ENCODE measurements around the gene PPFIA3. TPM values are rescaled to one million over a fixed set of nuclear protein-coding genes. Genes with fewer than 3 reads are reported as not detected.

The PPFIA3 gene
- total RNA-seq, 4 donors from 2014 or later: 1.9 to 4.1 (median 3.0) TPM

DNA sequence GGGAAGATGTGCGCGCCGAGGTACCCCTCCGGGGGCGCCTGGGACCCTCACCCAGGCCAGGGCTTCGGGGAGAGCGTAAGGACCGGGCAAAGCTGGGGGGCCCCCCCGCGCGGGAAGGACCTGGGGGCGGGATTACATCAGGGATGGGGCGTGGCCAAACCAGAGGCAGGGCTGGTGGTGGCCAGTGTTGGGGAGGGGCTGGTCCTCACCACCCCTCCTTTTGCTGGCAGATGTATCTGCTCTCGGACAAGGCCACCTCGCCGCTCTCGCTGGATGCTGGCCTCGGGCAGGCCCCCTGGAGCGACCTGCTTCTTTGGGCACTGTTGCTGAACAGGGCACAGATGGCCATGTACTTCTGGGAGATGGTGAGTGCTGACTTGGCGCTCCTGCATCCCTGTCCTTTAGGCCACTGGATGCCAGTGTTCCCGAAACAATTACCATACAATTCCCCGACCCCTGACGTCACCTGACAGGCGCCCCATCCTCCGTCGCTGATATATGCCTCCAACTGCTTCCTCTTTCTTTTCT is 63.6 kb downstream of the PPFIA3 start:
- no peak overlapping the region for H3K4me3 ChIP-seq
- in situ Hi-C loops (cut with MboI; ENCODE audit: low sequenced_read_pairs in 4 of 4) (no loop called here), intact Hi-C loops (cut with DNase I; ENCODE audit: low total_unique reads) (no loop called here)
- H3K9me3 ChIP-seq: no peaks in the 10 kb centered on the region
- no peaks in the 10 kb centered on the region for H3K27me3 ChIP-seq
- no peak for TF ChIP-seq CTCF (IDR thresholded peaks at IDR 0.05 in 4 of 5, conservative IDR thresholded peaks at IDR 0.05 in 1 of 5)
- no peak for TF ChIP-seq POLR2A (IDR thresholded peaks at IDR 0.05)
- no peak for DNase-seq
- peaks cover 0 to 44% of the 10 kb centered on the region in 2 donors for H3K36me3 ChIP-seq
- no peak overlapping the region for H3K27ac ChIP-seq
- no peaks in the 10 kb centered on the region for H3K4me1 ChIP-seq
- ATAC-seq: no peak

DNA sequence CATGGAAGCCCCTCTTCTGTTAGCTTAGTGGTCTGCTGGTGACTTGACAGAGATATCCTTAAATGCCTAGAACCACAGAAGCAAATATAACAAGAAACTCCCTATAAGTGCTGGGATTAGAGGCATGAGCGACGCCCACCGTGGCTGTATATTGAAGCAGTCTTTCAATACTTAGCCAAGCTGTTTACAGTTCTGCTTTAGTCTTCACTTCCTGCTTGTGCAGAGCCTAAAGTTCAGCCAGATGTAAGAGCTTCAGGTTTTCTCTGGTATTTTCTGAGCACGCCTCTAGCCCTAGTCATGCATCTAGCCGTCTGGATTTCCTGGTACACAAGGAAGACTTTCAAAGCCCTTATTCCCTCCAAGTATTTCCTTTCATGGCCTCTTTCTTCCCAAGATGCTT is 66.8 kb downstream of the PPFIA3 start:
- in situ Hi-C loops (cut with MboI; ENCODE audit: low sequenced_read_pairs in 4 of 4) (no loop called here), intact Hi-C loops (cut with DNase I; ENCODE audit: low total_unique reads) (no loop called here)
- TF ChIP-seq CTCF (IDR thresholded peaks at IDR 0.05 in 4 of 5, conservative IDR thresholded peaks at IDR 0.05 in 1 of 5) (no peak), POLR2A (IDR thresholded peaks at IDR 0.05) (no peak)
- no peak for ATAC-seq
- Histone ChIP-seq H3K4me1 (no peaks in the 10 kb centered on the region), H3K27me3 (no peaks in the 10 kb centered on the region), H3K4me3 (no peak overlapping the region), H3K36me3 (peaks cover 0 to 71% of the 10 kb centered on the region in 2 donors), H3K9me3 (no peaks in the 10 kb centered on the region), H3K27ac (no peak overlapping the region)
- DNase-seq: no peak

- Histone ChIP-seq H3K27me3 (no peaks in the 10 kb centered on the region), H3K9me3 (no peaks in the 10 kb centered on the region), H3K36me3 (peaks cover 0 to 78% of the 10 kb centered on the region in 2 donors), H3K4me1 (no peaks in the 10 kb centered on the region), H3K27ac (peak overlapping the region in 1 of 4 donors; percentile 33), H3K4me3 (no peak overlapping the region)
- DNase-seq: no peak
- intact Hi-C loops (cut with DNase I; ENCODE audit: low total_unique reads): no loop called here
- no peak for ATAC-seq
- in situ Hi-C loops (cut with MboI; ENCODE audit: low sequenced_read_pairs in 4 of 4): no loop called here
- TF ChIP-seq POLR2A (IDR thresholded peaks at IDR 0.05) (no peak), CTCF (IDR thresholded peaks at IDR 0.05 in 4 of 5, conservative IDR thresholded peaks at IDR 0.05 in 1 of 5) (no peak)
Measured at GRCh38 chr19:49188626-49189200, 69.4 kb downstream of the PPFIA3 start.

DNA sequence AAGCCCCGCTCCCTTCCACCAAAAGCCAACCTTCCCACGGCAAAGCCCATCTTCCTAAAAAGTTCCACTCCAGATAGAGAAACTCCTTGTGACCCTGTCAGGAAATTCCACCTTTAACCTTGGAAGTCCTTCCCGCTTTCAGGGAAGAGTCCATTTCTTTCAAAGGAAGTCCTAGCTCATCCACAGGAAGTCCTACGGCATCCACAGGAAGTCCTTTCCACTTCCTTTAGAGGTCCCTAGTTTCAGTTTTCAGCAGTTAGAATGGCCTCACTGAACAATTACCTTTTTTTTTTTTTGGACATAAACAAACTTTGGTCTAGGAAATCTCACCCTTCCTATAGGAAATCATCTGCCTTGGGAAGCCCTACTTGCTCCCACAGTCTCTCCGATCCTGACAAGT is 69.9 kb downstream of the PPFIA3 start:
- intact Hi-C loops (cut with DNase I; ENCODE audit: low total_unique reads) (no loop called here), in situ Hi-C loops (cut with MboI; ENCODE audit: low sequenced_read_pairs in 4 of 4) (no loop called here)
- Histone ChIP-seq H3K36me3 (peaks cover 0 to 78% of the 10 kb centered on the region in 2 donors), H3K4me1 (no peaks in the 10 kb centered on the region), H3K27ac (peak overlapping the region in 2 of 4 donors; percentile 24 to 33), H3K4me3 (no peak overlapping the region), H3K9me3 (no peaks in the 10 kb centered on the region), H3K27me3 (no peaks in the 10 kb centered on the region)
- TF ChIP-seq CTCF (IDR thresholded peaks at IDR 0.05 in 4 of 5, conservative IDR thresholded peaks at IDR 0.05 in 1 of 5) (no peak), POLR2A (IDR thresholded peaks at IDR 0.05) (no peak)
- ATAC-seq (no peak), DNase-seq (no peak)

DNA sequence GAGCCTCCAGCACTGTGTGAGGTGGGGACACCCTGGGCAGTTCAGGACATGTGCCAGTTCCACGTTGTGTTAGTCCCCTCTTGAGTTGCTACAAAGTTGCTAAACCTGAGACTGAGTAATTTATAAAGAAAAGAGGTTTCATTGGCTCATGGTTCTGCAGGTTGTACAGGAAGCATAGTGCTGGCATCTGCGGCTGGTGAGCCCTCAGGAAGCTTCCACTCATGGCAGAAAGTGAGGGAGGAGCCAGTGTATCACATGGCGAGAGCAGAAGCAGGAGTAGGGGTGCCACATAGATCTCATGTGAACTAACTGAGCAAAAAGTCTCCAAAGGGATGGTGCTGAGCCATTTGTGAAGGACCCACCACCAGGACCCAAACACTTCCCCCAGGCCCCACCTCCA is 71.4 kb downstream of the PPFIA3 start:
- ATAC-seq (no peak), DNase-seq (no peak)
- no peaks in the 10 kb centered on the region for H3K9me3 ChIP-seq
- peaks cover 0 to 68% of the 10 kb centered on the region in 2 donors for H3K36me3 ChIP-seq
- TF ChIP-seq CTCF (IDR thresholded peaks at IDR 0.05 in 4 of 5, conservative IDR thresholded peaks at IDR 0.05 in 1 of 5) (no peak), POLR2A (IDR thresholded peaks at IDR 0.05) (no peak)
- no peak overlapping the region for H3K27ac ChIP-seq
- intact Hi-C loops (cut with DNase I; ENCODE audit: low total_unique reads) (no loop called here), in situ Hi-C loops (cut with MboI; ENCODE audit: low sequenced_read_pairs in 4 of 4) (no loop called here)
- H3K4me3 ChIP-seq: no peak overlapping the region
- no peaks in the 10 kb centered on the region for H3K27me3 ChIP-seq
- no peaks in the 10 kb centered on the region for H3K4me1 ChIP-seq

All from gastrocnemius medialis (tissue), 4 donors.